HepG2 (cell line): ENCODE results near the gene COPZ2. TPM values are rescaled to one million over a fixed set of nuclear protein-coding genes. Genes with fewer than 3 reads are reported as not detected.

Source experiments
- CBX5 ChIP-seq: sonication (generic); formaldehyde crosslinking; IDR thresholded peaks from 2 replicates; pipeline ENCODE4 v1.4.0; 2020; ENCODE audit warnings: missing genetic modification reagents, borderline replicate concordance
- IKZF1 ChIP-seq: fragments of 450-650 bp; IDR thresholded peaks from 2 replicates; pipeline ENCODE4 v1.7.1; 2016
- KDM6A ChIP-seq: IDR thresholded peaks from 2 replicates; pipeline ENCODE4 v1.6.1; 2016; ENCODE audit warnings: low read depth
- REL ChIP-seq: sonication (generic); formaldehyde crosslinking; conservative IDR thresholded peaks from 2 replicates; pipeline ENCODE4 v1.8.0; 2022; ENCODE audit warnings: mild to moderate bottlenecking, missing genetic modification reagents, moderate library complexity
- SAFB2 ChIP-seq: sonication (generic); formaldehyde crosslinking; IDR thresholded peaks from 2 replicates; pipeline ENCODE4 v1.5.1; 2020; ENCODE audit warnings: missing genetic modification reagents, low read depth, mild to moderate bottlenecking, borderline replicate concordance
- ZNF17 ChIP-seq: sonication (generic); formaldehyde crosslinking; IDR thresholded peaks from 2 replicates; pipeline ENCODE4 v1.5.0; 2020; ENCODE audit warnings: mild to moderate bottlenecking, missing genetic modification reagents
- ZNF292 ChIP-seq: sonication (generic); formaldehyde crosslinking; IDR thresholded peaks from 2 replicates; pipeline ENCODE4 v1.8.1; 2022; ENCODE audit warnings: mild to moderate bottlenecking, low read depth, missing genetic modification reagents, borderline replicate concordance
- ZNF30 ChIP-seq: sonication (generic); formaldehyde crosslinking; IDR thresholded peaks from 2 replicates; pipeline ENCODE4 v1.5.0; 2020; ENCODE audit warnings: mild to moderate bottlenecking, missing genetic modification reagents
- ZNF317 ChIP-seq: sonication (generic); formaldehyde crosslinking; IDR thresholded peaks from 2 replicates; pipeline ENCODE4 v1.5.0; 2020; ENCODE audit warnings: mild to moderate bottlenecking, missing genetic modification reagents
- ZSCAN9 ChIP-seq: IDR thresholded peaks from 2 replicates; pipeline ENCODE4 v1.6.1; 2016; ENCODE audit warnings: borderline replicate concordance
- polyA plus RNA-seq, 8 experiments: library from polyadenylated mRNA; depleted of rRNA in 3 of 8; stranded (reverse) in 7 of 8; unstranded in 1 of 8; fragments of >200 nt; fragmentation: Illumina TruSeq in 4 of 8; extraction: Trizol in 4 of 8; gene quantifications; 2 replicates each; pipeline versions ENCODE4 v1.2.1 to v1.2.3, GENCODE V29; 2011 to 2016; ENCODE audit warnings: low read depth in 4 of 8, missing spikeins in 1 of 8, mixed read lengths in 1 of 8; ENCODE audit not compliant: insufficient read depth in 1 of 8
- total RNA-seq, 5 experiments: library from RNA; depleted of rRNA; stranded (reverse); fragments of >200 nt; fragmentation: Illumina TruSeq; extraction: Trizol; gene quantifications; 2 replicates each; pipeline ENCODE4 v1.2.3, GENCODE V29; 2016; ENCODE audit warnings: low read depth in 1 of 5
- TF ChIP-seq, protein P1 (sequence below): sonication (generic); formaldehyde crosslinking; IDR thresholded peaks from 2 replicates; pipeline ENCODE4 v1.4.0; 2020; ENCODE audit warnings: missing genetic modification reagents, borderline replicate concordance
- TF ChIP-seq, protein P2 (sequence below): sonication (generic); formaldehyde crosslinking; IDR thresholded peaks from 2 replicates; pipeline ENCODE4 v1.5.1; 2020; ENCODE audit warnings: mild to moderate bottlenecking, missing genetic modification reagents, moderate library complexity
- TF ChIP-seq, protein P3 (sequence below): sonication (generic); formaldehyde crosslinking; IDR thresholded peaks from 2 replicates; pipeline ENCODE4 v1.9.0; 2021; ENCODE audit warnings: mild to moderate bottlenecking, missing genetic modification reagents
- TF ChIP-seq, protein P4 (sequence below): IDR thresholded peaks from 2 replicates; pipeline ENCODE4 v1.6.1; 2018; ENCODE audit warnings: missing genetic modification reagents, mild to moderate bottlenecking, missing compliant biosample characterization

COPZ2 gene
- total and polyA plus RNA-seq, 2 of the 13 experiments (the other 11 are each of a cell fraction or from before 2014, with no cell fraction given), result 0.61 to 1.5 TPM

DNA sequence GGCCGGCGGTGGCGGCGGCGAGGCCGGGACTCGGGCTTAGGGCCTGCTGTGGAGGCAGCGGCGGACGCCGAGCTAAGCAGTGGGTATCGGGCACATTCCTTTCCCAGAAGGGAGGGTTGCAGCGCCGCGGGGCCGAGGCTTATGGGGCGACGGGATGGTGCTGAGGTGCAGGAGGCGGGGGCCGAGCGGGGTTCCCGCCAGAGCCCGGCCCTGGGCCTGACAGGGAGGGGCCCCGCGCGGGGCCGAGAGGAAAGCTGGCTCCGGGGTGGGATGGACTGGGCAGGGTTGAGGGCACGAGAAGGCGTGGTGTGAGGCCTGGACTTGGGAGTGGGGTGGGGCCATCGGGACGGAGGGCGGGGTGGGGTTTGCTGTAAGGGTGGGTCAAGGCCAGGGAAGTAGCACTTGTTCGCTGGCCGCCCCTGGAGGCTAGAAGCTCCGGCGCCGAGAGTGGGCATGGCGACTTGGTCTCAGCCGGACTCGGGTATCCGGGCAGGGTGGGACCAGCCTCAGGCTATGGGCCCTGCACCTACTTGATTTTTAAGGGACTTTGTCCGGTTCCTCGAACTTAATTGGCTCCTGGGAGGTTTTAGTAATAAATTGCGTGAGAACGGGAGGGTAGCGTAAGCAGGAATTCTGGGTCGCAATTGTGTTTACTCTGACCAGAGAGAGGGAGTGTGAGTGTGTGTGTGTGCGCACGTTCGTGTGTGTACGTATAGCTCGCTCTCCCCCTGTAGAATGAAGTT is 11.0 kb upstream of the COPZ2 start (continued):
- TF ChIP-seq ZNF30 (no peak), ZNF17 (CRISPR knock-in tag) (no peak), CBX5 (peak; percentile 4; the same call in 1 of the 2 replicates), ZNF317 (CRISPR knock-in tag) (peak; percentile 50), IKZF1 (no peak), KDM6A (CRISPR knock-in tag) (peak; percentile 22; the same call in 1 of the 2 replicates), ZSCAN9 (peak; percentile 87), ZNF292 (CRISPR knock-in tag) (no peak), REL (CRISPR knock-in tag) (no peak), SAFB2 (CRISPR knock-in tag) (peak; percentile 52)
- TF ChIP-seq, protein P1, sequence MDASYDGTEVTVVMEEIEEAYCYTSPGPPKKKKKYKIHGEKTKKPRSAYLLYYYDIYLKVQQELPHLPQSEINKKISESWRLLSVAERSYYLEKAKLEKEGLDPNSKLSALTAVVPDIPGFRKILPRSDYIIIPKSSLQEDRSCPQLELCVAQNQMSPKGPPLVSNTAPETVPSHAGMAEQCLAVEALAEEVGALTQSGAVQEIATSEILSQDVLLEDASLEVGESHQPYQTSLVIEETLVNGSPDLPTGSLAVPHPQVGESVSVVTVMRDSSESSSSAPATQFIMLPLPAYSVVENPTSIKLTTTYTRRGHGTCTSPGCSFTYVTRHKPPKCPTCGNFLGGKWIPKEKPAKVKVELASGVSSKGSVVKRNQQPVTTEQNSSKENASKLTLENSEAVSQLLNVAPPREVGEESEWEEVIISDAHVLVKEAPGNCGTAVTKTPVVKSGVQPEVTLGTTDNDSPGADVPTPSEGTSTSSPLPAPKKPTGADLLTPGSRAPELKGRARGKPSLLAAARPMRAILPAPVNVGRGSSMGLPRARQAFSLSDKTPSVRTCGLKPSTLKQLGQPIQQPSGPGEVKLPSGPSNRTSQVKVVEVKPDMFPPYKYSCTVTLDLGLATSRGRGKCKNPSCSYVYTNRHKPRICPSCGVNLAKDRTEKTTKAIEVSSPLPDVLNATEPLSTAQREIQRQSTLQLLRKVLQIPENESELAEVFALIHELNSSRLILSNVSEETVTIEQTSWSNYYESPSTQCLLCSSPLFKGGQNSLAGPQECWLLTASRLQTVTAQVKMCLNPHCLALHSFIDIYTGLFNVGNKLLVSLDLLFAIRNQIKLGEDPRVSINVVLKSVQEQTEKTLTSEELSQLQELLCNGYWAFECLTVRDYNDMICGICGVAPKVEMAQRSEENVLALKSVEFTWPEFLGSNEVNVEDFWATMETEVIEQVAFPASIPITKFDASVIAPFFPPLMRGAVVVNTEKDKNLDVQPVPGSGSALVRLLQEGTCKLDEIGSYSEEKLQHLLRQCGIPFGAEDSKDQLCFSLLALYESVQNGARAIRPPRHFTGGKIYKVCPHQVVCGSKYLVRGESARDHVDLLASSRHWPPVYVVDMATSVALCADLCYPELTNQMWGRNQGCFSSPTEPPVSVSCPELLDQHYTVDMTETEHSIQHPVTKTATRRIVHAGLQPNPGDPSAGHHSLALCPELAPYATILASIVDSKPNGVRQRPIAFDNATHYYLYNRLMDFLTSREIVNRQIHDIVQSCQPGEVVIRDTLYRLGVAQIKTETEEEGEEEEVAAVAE (CRISPR knock-in tag), result peak; percentile 39
- TF ChIP-seq, protein P2, sequence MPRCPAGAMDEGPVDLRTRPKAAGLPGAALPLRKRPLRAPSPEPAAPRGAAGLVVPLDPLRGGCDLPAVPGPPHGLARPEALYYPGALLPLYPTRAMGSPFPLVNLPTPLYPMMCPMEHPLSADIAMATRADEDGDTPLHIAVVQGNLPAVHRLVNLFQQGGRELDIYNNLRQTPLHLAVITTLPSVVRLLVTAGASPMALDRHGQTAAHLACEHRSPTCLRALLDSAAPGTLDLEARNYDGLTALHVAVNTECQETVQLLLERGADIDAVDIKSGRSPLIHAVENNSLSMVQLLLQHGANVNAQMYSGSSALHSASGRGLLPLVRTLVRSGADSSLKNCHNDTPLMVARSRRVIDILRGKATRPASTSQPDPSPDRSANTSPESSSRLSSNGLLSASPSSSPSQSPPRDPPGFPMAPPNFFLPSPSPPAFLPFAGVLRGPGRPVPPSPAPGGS, result peak; percentile 86
- TF ChIP-seq, protein P3, sequence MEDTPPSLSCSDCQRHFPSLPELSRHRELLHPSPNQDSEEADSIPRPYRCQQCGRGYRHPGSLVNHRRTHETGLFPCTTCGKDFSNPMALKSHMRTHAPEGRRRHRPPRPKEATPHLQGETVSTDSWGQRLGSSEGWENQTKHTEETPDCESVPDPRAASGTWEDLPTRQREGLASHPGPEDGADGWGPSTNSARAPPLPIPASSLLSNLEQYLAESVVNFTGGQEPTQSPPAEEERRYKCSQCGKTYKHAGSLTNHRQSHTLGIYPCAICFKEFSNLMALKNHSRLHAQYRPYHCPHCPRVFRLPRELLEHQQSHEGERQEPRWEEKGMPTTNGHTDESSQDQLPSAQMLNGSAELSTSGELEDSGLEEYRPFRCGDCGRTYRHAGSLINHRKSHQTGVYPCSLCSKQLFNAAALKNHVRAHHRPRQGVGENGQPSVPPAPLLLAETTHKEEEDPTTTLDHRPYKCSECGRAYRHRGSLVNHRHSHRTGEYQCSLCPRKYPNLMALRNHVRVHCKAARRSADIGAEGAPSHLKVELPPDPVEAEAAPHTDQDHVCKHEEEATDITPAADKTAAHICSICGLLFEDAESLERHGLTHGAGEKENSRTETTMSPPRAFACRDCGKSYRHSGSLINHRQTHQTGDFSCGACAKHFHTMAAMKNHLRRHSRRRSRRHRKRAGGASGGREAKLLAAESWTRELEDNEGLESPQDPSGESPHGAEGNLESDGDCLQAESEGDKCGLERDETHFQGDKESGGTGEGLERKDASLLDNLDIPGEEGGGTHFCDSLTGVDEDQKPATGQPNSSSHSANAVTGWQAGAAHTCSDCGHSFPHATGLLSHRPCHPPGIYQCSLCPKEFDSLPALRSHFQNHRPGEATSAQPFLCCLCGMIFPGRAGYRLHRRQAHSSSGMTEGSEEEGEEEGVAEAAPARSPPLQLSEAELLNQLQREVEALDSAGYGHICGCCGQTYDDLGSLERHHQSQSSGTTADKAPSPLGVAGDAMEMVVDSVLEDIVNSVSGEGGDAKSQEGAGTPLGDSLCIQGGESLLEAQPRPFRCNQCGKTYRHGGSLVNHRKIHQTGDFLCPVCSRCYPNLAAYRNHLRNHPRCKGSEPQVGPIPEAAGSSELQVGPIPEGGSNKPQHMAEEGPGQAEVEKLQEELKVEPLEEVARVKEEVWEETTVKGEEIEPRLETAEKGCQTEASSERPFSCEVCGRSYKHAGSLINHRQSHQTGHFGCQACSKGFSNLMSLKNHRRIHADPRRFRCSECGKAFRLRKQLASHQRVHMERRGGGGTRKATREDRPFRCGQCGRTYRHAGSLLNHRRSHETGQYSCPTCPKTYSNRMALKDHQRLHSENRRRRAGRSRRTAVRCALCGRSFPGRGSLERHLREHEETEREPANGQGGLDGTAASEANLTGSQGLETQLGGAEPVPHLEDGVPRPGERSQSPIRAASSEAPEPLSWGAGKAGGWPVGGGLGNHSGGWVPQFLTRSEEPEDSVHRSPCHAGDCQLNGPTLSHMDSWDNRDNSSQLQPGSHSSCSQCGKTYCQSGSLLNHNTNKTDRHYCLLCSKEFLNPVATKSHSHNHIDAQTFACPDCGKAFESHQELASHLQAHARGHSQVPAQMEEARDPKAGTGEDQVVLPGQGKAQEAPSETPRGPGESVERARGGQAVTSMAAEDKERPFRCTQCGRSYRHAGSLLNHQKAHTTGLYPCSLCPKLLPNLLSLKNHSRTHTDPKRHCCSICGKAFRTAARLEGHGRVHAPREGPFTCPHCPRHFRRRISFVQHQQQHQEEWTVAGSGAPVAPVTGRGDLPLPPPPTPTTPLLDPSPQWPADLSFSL (CRISPR knock-in tag), result peak; percentile 97
- TF ChIP-seq, protein P4, sequence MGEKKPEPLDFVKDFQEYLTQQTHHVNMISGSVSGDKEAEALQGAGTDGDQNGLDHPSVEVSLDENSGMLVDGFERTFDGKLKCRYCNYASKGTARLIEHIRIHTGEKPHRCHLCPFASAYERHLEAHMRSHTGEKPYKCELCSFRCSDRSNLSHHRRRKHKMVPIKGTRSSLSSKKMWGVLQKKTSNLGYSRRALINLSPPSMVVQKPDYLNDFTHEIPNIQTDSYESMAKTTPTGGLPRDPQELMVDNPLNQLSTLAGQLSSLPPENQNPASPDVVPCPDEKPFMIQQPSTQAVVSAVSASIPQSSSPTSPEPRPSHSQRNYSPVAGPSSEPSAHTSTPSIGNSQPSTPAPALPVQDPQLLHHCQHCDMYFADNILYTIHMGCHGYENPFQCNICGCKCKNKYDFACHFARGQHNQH (CRISPR knock-in tag), result peak; percentile 86
